DND-41 (cell line): ENCODE results near the gene WWTR1.

ENCODE experiments used
- CTCF ChIP-seq: IDR thresholded peaks from 2 replicates; pipeline ENCODE4 v1.5.1; 2012; ENCODE audit warnings: borderline replicate concordance, low read length, moderate library complexity, mild to moderate bottlenecking; ENCODE audit not compliant: poor library complexity, severe bottlenecking; ENCODE audit errors: extremely low read depth
- EZH2 ChIP-seq: IDR thresholded peaks from 3 replicates; pipeline ENCODE4 v1.6.1; 2012; ENCODE audit warnings: borderline replicate concordance, low read depth, mild to moderate bottlenecking, moderate library complexity, low read length, inconsistent platforms; ENCODE audit not compliant: severe bottlenecking

GRCh38 chr3:149611149-149611548, 46.7 kb downstream of the WWTR1 start:
- no peak for TF ChIP-seq CTCF
- TF ChIP-seq EZH2: no peak
